HCT116 (cell line): Measurements from ENCODE around the gene UBE2J2. TPM values are rescaled to one million over a fixed set of nuclear protein-coding genes. Genes with fewer than 3 reads are reported as not detected.

Source experiments
- ATAC-seq: fragments of 200-7000 bp; cut with Tn5 transposase; 2 replicates; pipeline ENCODE4 v1.9.1; 2020; ENCODE audit warnings: mild to moderate bottlenecking, moderate library complexity
- BruUV-seq: library from RNA; stranded (reverse); fragments of 400-500 nt; replicated peaks from 2 replicates; lab custom pipeline; 2021; lab: Mats Ljungman, UMichigan
- CTCF ChIA-PET: fragments of 300-600 bp; sonication (Branson Sonifier 250); formaldehyde crosslinking; loops from one replicate; lab custom pipeline; 2021; ENCODE audit warnings: antibody characterized with exemption; lab: Charles Lee
- POLR2A ChIA-PET: fragments of 300-600, 350-600 bp; sonication (Branson Sonifier 250); formaldehyde crosslinking; loops from one replicate; lab custom pipeline; 2021; ENCODE audit warnings: antibody characterized with exemption; lab: Charles Lee
- RAD21 ChIA-PET, 2 experiments: fragments of 300-600 bp; sonication (Branson Sonifier 250); formaldehyde crosslinking; loops; one replicate each; lab custom pipeline; 2023; ENCODE audit warnings: low total read pairs in 2 of 2; ENCODE audit not compliant: uncharacterized antibody in 2 of 2, unreplicated experiment in 2 of 2, low non-redundant PET in 1 of 2; lab: Charles Lee
- DNase-seq: peaks from one replicate; pipeline ENCODE4 v3.0.0-alpha.2; 2010; ENCODE audit warnings: low read depth, low spot score
- H2AFZ ChIP-seq: fragments of 200-600 bp; shearing (Covaris generic), sonication (generic); 2 replicates; pipeline ENCODE4 v1.6.1; 2017; ENCODE audit warnings: low read depth, mixed run types, mixed read lengths, antibody characterized with exemption, low read length; ENCODE audit not compliant: poor library complexity, severe bottlenecking
- H3K27ac ChIP-seq: 2 replicates; pipeline ENCODE4 v1.5.1; 2012; ENCODE audit warnings: low read depth, low read length
- H3K27me3 ChIP-seq: fragments of 200-600 bp; sonication (generic); 2 replicates; pipeline ENCODE4 v1.6.1; 2016; ENCODE audit warnings: mixed run types, low read length, mixed read lengths; ENCODE audit not compliant: insufficient read depth
- H3K36me3 ChIP-seq, 2 experiments: fragments of 200-500 bp in 1 of 2; fragments of 200-600 bp in 1 of 2; sonication (Bioruptor generic) in 1 of 2; sonication (generic) in 1 of 2; 2 replicates each; pipeline versions ENCODE4 v1.5.1 to v1.6.1; 2014 to 2016; ENCODE audit warnings: low read length in 2 of 2, inconsistent platforms in 1 of 2, mixed read lengths in 1 of 2, mixed run types in 1 of 2; ENCODE audit not compliant: insufficient read depth in 2 of 2, control insufficient read depth in 1 of 2
- H3K4me1 ChIP-seq, 2 experiments: fragments of 200-600 bp in 1 of 2; sonication (generic) in 1 of 2; 2 replicates each; pipeline versions ENCODE4 v1.5.1 to v1.6.1; 2012 to 2017; ENCODE audit warnings: low read length in 2 of 2, inconsistent platforms in 1 of 2, mild to moderate bottlenecking in 1 of 2, mixed read lengths in 1 of 2, mixed run types in 1 of 2, moderate library complexity in 1 of 2; ENCODE audit not compliant: insufficient read depth in 2 of 2, control insufficient read depth in 1 of 2
- H3K4me2 ChIP-seq: fragments of 200-600 bp; sonication (generic); 2 replicates; pipeline ENCODE4 v1.6.1; 2017; ENCODE audit warnings: mixed run types, low read length, mixed read lengths
- H3K4me3 ChIP-seq, 2 experiments: fragments of 200-600 bp in 1 of 2; sonication (generic) in 1 of 2; replicated peaks in 1 of 2; 2 replicates each; pipeline ENCODE4 v1.5.1; 2011 to 2016; ENCODE audit warnings: low read length in 2 of 2, control low read depth in 1 of 2, low read depth in 1 of 2, mild to moderate bottlenecking in 1 of 2, mixed read lengths in 1 of 2, mixed run types in 1 of 2
- H3K79me2 ChIP-seq: fragments of 200-600 bp; sonication (generic); 2 replicates; pipeline ENCODE4 v1.6.1; 2017; ENCODE audit warnings: mild to moderate bottlenecking, mixed run types, low read length, moderate library complexity, mixed read lengths; ENCODE audit not compliant: insufficient read depth
- H3K9ac ChIP-seq: fragments of 200-600 bp; sonication (generic); 2 replicates; pipeline ENCODE4 v1.6.1; 2016; ENCODE audit warnings: low read length, mixed read lengths
- H3K9me2 ChIP-seq: fragments of 200-600 bp; sonication (generic), shearing (Covaris generic); 2 replicates; pipeline ENCODE4 v1.6.1; 2017; ENCODE audit warnings: mixed run types, mild to moderate bottlenecking, moderate library complexity; ENCODE audit not compliant: insufficient read depth
- H3K9me3 ChIP-seq, 2 experiments: fragments of 200-500 bp in 1 of 2; fragments of 200-600 bp in 1 of 2; sonication (Bioruptor generic) in 1 of 2; sonication (generic) in 1 of 2; 2 replicates each; pipeline ENCODE4 v1.6.1; 2014 to 2017; ENCODE audit warnings: low read length in 2 of 2, mixed read lengths in 2 of 2, inconsistent platforms in 1 of 2, low read depth in 1 of 2, mild to moderate bottlenecking in 1 of 2, mixed run types in 1 of 2, moderate library complexity in 1 of 2; ENCODE audit not compliant: control insufficient read depth in 1 of 2, insufficient read depth in 1 of 2
- H4K20me1 ChIP-seq: fragments of 200-600 bp; sonication (generic), shearing (Covaris generic); 2 replicates; pipeline ENCODE4 v1.6.1; 2017; ENCODE audit warnings: mixed run types, mild to moderate bottlenecking, moderate library complexity; ENCODE audit not compliant: insufficient read depth
- CBX3 ChIP-seq: IDR thresholded peaks from 2 replicates; pipeline ENCODE4 v1.6.1; 2012; ENCODE audit warnings: low read depth
- FOSL1 ChIP-seq: IDR thresholded peaks from 2 replicates; pipeline ENCODE4 v1.6.1; 2012; ENCODE audit warnings: low read depth
- POLR2AphosphoS5 ChIP-seq: IDR thresholded peaks from 2 replicates; pipeline ENCODE4 v1.6.1; 2011; ENCODE audit warnings: mild to moderate bottlenecking, low read depth, low read length, moderate library complexity
- RAD21 ChIP-seq: IDR thresholded peaks from 2 replicates; pipeline ENCODE4 v1.6.1; 2012; ENCODE audit warnings: low read depth, mild to moderate bottlenecking
- SIN3A ChIP-seq: IDR thresholded peaks from 2 replicates; pipeline ENCODE4 v1.6.1; 2012; ENCODE audit warnings: low read depth
- SP1 ChIP-seq: IDR thresholded peaks from 2 replicates; pipeline ENCODE4 v1.6.1; 2012; ENCODE audit warnings: low read depth
- ZFX ChIP-seq: fragments of 450-650 bp; IDR thresholded peaks from 2 replicates; pipeline ENCODE4 v1.6.1; 2017
- intact Hi-C: fragments of 100-400 bp; cut with micrococcal nuclease; formaldehyde crosslinking; loops from 2 replicates; pipeline ENCODE4 v1.10.0; 2022
- total RNA-seq: library from RNA; stranded (reverse); gene quantifications from one replicate; pipeline ENCODE4 v1.2.1, GENCODE V29; 2021; ENCODE audit not compliant: unreplicated experiment
- TF ChIP-seq, protein P1 (sequence below): IDR thresholded peaks from 2 replicates; pipeline ENCODE4 v1.6.1; 2011; ENCODE audit warnings: mild to moderate bottlenecking, low read length, moderate library complexity; ENCODE audit not compliant: insufficient replicate concordance; ENCODE audit errors: extremely low read depth
- TF ChIP-seq, protein P2 (sequence below): IDR thresholded peaks from 2 replicates; pipeline ENCODE4 v1.6.1; 2012; ENCODE audit warnings: low read depth

The UBE2J2 gene
- total RNA-seq, 1 experiment from 2014 or later = 67.7 TPM

DNA sequence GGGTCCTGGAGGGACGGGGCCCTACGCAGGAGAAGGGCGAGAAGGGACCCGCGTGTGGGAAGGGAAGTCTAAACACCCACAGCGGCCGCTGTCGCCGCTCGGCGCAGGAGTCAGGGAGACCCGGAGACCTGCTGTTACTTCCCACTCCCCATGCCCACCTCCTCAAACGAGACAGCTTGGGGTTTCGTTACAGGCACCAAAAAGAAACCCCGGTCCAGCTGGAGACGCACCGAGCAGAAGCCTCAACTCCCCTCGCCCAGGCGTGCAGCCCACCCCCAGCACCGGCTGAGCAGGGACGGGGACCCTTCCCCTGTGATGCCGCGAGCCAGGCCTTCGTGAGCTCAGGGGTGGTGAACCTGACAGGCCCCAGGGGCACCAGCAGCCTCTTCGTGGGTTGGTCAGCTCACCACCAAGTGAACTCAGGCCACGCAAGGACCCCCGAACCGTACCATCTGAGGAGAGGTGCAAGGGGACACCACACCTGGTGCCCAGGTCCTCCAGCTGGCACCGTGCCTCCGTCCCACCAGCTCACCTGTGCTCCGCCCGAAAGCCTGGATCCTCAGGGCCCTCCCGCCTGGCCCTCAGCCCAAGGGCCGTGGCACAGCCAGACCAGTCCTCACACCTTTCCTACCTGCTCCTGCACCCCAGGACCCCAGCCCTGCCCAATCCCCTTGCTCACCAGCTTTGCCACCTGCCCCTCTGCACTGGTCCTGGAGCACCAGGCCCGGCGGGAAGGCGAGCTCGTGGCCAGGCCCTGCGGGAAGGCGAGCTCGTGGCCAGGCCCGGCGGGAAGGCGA, 46.9 kb downstream of the UBE2J2 start:
- no TSS peak for BruUV-seq
- no peaks in the 10 kb centered on the region for H3K9me3 ChIP-seq

More for the DNA sequence above, 46.9 kb downstream of the UBE2J2 start:
- Histone ChIP-seq H3K27ac (no peak overlapping the region), H3K9me2 (no peaks in the 10 kb centered on the region), H3K79me2 (peaks cover 83% of the 10 kb centered on the region), H3K4me1 (peaks cover 3 to 11% of the 10 kb centered on the region in 2 experiments; a peak in 1 of 4 replicates), H3K9ac (no peak overlapping the region), H3K4me2 (no peak overlapping the region), H2AFZ (no peak overlapping the region), H3K27me3 (no peaks in the 10 kb centered on the region), H4K20me1 (no peaks in the 10 kb centered on the region), H3K4me3 (no peak overlapping the region), H3K36me3 (peaks cover 22 to 30% of the 10 kb centered on the region in 2 experiments)
- ATAC-seq (no peak), DNase-seq (no peak)
- TF ChIP-seq CBX3 (no peak), FOSL1 (no peak), POLR2AphosphoS5 (no peak), RAD21 (no peak), ZFX (no peak), SP1 (no peak), SIN3A (no peak)
- TF ChIP-seq, protein P1, sequence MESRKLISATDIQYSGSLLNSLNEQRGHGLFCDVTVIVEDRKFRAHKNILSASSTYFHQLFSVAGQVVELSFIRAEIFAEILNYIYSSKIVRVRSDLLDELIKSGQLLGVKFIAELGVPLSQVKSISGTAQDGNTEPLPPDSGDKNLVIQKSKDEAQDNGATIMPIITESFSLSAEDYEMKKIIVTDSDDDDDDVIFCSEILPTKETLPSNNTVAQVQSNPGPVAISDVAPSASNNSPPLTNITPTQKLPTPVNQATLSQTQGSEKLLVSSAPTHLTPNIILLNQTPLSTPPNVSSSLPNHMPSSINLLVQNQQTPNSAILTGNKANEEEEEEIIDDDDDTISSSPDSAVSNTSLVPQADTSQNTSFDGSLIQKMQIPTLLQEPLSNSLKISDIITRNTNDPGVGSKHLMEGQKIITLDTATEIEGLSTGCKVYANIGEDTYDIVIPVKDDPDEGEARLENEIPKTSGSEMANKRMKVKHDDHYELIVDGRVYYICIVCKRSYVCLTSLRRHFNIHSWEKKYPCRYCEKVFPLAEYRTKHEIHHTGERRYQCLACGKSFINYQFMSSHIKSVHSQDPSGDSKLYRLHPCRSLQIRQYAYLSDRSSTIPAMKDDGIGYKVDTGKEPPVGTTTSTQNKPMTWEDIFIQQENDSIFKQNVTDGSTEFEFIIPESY = no peak
- TF ChIP-seq, protein P2, sequence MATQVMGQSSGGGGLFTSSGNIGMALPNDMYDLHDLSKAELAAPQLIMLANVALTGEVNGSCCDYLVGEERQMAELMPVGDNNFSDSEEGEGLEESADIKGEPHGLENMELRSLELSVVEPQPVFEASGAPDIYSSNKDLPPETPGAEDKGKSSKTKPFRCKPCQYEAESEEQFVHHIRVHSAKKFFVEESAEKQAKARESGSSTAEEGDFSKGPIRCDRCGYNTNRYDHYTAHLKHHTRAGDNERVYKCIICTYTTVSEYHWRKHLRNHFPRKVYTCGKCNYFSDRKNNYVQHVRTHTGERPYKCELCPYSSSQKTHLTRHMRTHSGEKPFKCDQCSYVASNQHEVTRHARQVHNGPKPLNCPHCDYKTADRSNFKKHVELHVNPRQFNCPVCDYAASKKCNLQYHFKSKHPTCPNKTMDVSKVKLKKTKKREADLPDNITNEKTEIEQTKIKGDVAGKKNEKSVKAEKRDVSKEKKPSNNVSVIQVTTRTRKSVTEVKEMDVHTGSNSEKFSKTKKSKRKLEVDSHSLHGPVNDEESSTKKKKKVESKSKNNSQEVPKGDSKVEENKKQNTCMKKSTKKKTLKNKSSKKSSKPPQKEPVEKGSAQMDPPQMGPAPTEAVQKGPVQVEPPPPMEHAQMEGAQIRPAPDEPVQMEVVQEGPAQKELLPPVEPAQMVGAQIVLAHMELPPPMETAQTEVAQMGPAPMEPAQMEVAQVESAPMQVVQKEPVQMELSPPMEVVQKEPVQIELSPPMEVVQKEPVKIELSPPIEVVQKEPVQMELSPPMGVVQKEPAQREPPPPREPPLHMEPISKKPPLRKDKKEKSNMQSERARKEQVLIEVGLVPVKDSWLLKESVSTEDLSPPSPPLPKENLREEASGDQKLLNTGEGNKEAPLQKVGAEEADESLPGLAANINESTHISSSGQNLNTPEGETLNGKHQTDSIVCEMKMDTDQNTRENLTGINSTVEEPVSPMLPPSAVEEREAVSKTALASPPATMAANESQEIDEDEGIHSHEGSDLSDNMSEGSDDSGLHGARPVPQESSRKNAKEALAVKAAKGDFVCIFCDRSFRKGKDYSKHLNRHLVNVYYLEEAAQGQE = no peak
- CTCF ChIA-PET = no interaction called here
- POLR2A ChIA-PET = no interaction called here
- RAD21 ChIA-PET = no interaction called here
- intact Hi-C loops = no loop called here
